ENCODE measurements around the gene CCDC188. TPM values are rescaled to one million over a fixed set of nuclear protein-coding genes. Genes with fewer than 3 reads are reported as not detected.

CCDC188 gene
- total and polyA plus RNA-seq, 4 donors: not detected

DNA sequence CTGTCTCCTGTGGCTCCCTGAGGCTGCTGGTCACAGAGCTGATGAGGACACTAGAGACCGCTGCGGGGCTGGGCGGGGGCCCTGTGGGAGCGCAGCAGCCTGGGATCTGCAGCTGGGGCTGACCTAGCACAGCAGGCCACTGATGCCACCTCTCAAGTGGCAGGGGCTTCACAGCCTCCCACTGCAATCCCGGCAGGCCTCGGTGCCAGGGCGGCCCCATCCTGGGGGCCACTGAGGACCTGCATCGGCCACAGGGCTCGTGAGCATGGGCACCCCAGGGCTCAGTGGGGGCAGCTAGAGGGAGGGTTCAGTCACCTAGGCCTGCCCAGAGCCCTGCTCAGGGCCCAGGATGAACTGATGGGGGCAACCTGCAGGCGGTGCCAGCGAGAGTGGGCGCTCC, 14.6 kb upstream of the CCDC188 start:
- 95% methylated on average over 12 of the region's 12 CpGs for WGBS
- no peak for DNase-seq (ENCODE audit: low spot score)
- H3K36me3 ChIP-seq (ENCODE audit: control insufficient read depth in 4 of 4, insufficient read depth in 3 of 4, low read depth in 1 of 4, low read length in 3 of 4): no peaks in the 10 kb centered on the region
- H3K9me3 ChIP-seq (ENCODE audit: control insufficient read depth in 4 of 4, low read length in 3 of 4): no peaks in the 10 kb centered on the region
- TF ChIP-seq, protein P1, sequence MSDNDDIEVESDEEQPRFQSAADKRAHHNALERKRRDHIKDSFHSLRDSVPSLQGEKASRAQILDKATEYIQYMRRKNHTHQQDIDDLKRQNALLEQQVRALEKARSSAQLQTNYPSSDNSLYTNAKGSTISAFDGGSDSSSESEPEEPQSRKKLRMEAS (IDR thresholded peaks at IDR 0.05): no peak
- TF ChIP-seq HNF4G (IDR thresholded peaks at IDR 0.05) (no peak), HNF4A (conservative IDR thresholded peaks at IDR 0.05) (no peak), NR2F2 (IDR thresholded peaks at IDR 0.05) (no peak), EGR1 (IDR thresholded peaks at IDR 0.05; ENCODE audit: low read depth in 2 of 2) (no peak), ATF3 (IDR thresholded peaks at IDR 0.05) (no peak), FOXA2 (IDR thresholded peaks at IDR 0.05) (no peak)
- TF ChIP-seq, protein P2, sequence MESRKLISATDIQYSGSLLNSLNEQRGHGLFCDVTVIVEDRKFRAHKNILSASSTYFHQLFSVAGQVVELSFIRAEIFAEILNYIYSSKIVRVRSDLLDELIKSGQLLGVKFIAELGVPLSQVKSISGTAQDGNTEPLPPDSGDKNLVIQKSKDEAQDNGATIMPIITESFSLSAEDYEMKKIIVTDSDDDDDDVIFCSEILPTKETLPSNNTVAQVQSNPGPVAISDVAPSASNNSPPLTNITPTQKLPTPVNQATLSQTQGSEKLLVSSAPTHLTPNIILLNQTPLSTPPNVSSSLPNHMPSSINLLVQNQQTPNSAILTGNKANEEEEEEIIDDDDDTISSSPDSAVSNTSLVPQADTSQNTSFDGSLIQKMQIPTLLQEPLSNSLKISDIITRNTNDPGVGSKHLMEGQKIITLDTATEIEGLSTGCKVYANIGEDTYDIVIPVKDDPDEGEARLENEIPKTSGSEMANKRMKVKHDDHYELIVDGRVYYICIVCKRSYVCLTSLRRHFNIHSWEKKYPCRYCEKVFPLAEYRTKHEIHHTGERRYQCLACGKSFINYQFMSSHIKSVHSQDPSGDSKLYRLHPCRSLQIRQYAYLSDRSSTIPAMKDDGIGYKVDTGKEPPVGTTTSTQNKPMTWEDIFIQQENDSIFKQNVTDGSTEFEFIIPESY (IDR thresholded peaks at IDR 0.05): no peak
- H3K4me1 ChIP-seq (ENCODE audit: control insufficient read depth in 4 of 4, insufficient read depth in 4 of 4, low read length in 3 of 4): peaks cover 0 to under 1% (median 0%) of the 10 kb centered on the region in 4 donors
- H3K9ac ChIP-seq (ENCODE audit: low read depth in 1 of 2, low read length in 2 of 2): no peak overlapping the region
- H3K27ac ChIP-seq (ENCODE audit: low read depth in 1 of 2, low read length in 2 of 2): no peak overlapping the region
- H3K4me3 ChIP-seq (ENCODE audit: low read depth in 1 of 3, low read length in 3 of 3): no peak overlapping the region
- no peaks in the 10 kb centered on the region for H3K27me3 ChIP-seq (ENCODE audit: control insufficient read depth in 4 of 4, insufficient read depth in 4 of 4, low read length in 3 of 4)

DNA sequence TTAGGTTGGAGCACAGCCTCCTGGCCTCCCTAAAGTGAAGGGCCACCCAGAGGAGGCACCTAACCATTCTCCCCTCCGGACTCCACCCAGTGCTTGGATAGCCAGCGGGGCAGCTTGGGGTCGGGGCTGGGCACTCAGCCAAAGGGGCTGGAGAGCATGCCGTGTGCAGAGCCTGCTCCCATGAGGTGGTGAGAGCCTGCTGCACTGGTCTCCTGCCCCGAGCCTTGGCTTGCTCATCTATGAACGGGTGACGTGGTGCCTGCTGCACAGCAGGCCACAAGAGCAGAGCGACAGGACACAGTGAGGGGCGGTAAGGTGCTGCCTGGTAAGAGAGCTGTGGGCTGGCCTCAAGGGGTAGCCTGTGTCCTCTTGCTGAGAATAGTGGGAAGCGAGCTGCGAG, 14.0 kb upstream of the CCDC188 start:
- Histone ChIP-seq H3K4me3 (ENCODE audit: low read depth in 1 of 3, low read length in 3 of 3) (no peak overlapping the region), H3K4me1 (ENCODE audit: control insufficient read depth in 4 of 4, insufficient read depth in 4 of 4, low read length in 3 of 4) (no peaks in the 10 kb centered on the region), H3K27me3 (ENCODE audit: control insufficient read depth in 4 of 4, insufficient read depth in 4 of 4, low read length in 3 of 4) (no peaks in the 10 kb centered on the region), H3K9me3 (ENCODE audit: control insufficient read depth in 4 of 4, low read length in 3 of 4) (no peaks in the 10 kb centered on the region), H3K36me3 (ENCODE audit: control insufficient read depth in 4 of 4, insufficient read depth in 3 of 4, low read depth in 1 of 4, low read length in 3 of 4) (no peaks in the 10 kb centered on the region), H3K27ac (ENCODE audit: low read depth in 1 of 2, low read length in 2 of 2) (no peak overlapping the region), H3K9ac (ENCODE audit: low read depth in 1 of 2, low read length in 2 of 2) (no peak overlapping the region)
- TF ChIP-seq REST (IDR thresholded peaks at IDR 0.05): no peak
- TF ChIP-seq JUND (IDR thresholded peaks at IDR 0.05): no peak
- TF ChIP-seq HNF4G (IDR thresholded peaks at IDR 0.05): no peak
- DNase-seq (ENCODE audit: low spot score): no peak
- 77% methylated on average over 11 of the region's 11 CpGs for WGBS

- Histone ChIP-seq H3K27ac (ENCODE audit: low read depth in 1 of 2, low read length in 2 of 2) (no peak overlapping the region), H3K36me3 (ENCODE audit: control insufficient read depth in 4 of 4, insufficient read depth in 3 of 4, low read depth in 1 of 4, low read length in 3 of 4) (no peaks in the 10 kb centered on the region), H3K9ac (ENCODE audit: low read depth in 1 of 2, low read length in 2 of 2) (no peak overlapping the region), H3K4me3 (ENCODE audit: low read depth in 1 of 3, low read length in 3 of 3) (no peak overlapping the region), H3K9me3 (ENCODE audit: control insufficient read depth in 4 of 4, low read length in 3 of 4) (no peaks in the 10 kb centered on the region), H3K27me3 (ENCODE audit: control insufficient read depth in 4 of 4, insufficient read depth in 4 of 4, low read length in 3 of 4) (no peaks in the 10 kb centered on the region), H3K4me1 (ENCODE audit: control insufficient read depth in 4 of 4, insufficient read depth in 4 of 4, low read length in 3 of 4) (no peaks in the 10 kb centered on the region)
- 86% methylated on average over 10 of the region's 10 CpGs for WGBS
- no peak for DNase-seq (ENCODE audit: low spot score)
- TF ChIP-seq TAF1 (conservative IDR thresholded peaks at IDR 0.05): no peak
- TF ChIP-seq HNF4G (IDR thresholded peaks at IDR 0.05): no peak
- no peak for TF ChIP-seq FOXA1 (IDR thresholded peaks at IDR 0.05)
- no peak for TF ChIP-seq NR2F2 (IDR thresholded peaks at IDR 0.05)
- TF ChIP-seq REST (IDR thresholded peaks at IDR 0.05): no peak
- TF ChIP-seq GABPA (IDR thresholded peaks at IDR 0.05 in 1 of 2, conservative IDR thresholded peaks at IDR 0.05 in 1 of 2): no peak
- TF ChIP-seq, protein P3, sequence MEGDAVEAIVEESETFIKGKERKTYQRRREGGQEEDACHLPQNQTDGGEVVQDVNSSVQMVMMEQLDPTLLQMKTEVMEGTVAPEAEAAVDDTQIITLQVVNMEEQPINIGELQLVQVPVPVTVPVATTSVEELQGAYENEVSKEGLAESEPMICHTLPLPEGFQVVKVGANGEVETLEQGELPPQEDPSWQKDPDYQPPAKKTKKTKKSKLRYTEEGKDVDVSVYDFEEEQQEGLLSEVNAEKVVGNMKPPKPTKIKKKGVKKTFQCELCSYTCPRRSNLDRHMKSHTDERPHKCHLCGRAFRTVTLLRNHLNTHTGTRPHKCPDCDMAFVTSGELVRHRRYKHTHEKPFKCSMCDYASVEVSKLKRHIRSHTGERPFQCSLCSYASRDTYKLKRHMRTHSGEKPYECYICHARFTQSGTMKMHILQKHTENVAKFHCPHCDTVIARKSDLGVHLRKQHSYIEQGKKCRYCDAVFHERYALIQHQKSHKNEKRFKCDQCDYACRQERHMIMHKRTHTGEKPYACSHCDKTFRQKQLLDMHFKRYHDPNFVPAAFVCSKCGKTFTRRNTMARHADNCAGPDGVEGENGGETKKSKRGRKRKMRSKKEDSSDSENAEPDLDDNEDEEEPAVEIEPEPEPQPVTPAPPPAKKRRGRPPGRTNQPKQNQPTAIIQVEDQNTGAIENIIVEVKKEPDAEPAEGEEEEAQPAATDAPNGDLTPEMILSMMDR (IDR thresholded peaks at IDR 0.05; ENCODE audit: low read depth, low read length, missing input control): no peak
- TF ChIP-seq, protein P1 (IDR thresholded peaks at IDR 0.05): no peak
- TF ChIP-seq SP1 (IDR thresholded peaks at IDR 0.05): no peak
- TF ChIP-seq RXRA (IDR thresholded peaks at IDR 0.05): no peak
- no peak for TF ChIP-seq ATF3 (IDR thresholded peaks at IDR 0.05)
Observed at GRCh38 chr22:20160041-20160440, 9.2 kb upstream of the CCDC188 start.

Data from liver (tissue), 9 donors.